H1 (cell line): ENCODE measurements around the gene PTMA. TPM values are rescaled to one million over a fixed set of nuclear protein-coding genes. Genes with fewer than 3 reads are reported as not detected.
A peak's percentile ranks its signal among the peaks of the same experiment; 100 is the strongest.
"Not testable (repeated sequence)": the region's sequence is repeated elsewhere in the genome, so short reads cannot be mapped to it uniquely, and the experiment has no call there.

Source experiments
- CTCF ChIA-PET: fragments of 300-600 bp; sonication (Branson Sonifier 250); formaldehyde crosslinking; loops from one replicate; lab custom pipeline; 2021; ENCODE audit not compliant: partially characterized antibody; lab: Charles Lee
- POLR2A ChIA-PET: fragments of 300-600 bp; sonication (Branson Sonifier 250); formaldehyde crosslinking; loops from one replicate; lab custom pipeline; 2021; ENCODE audit warnings: inconsistent platforms; ENCODE audit not compliant: partially characterized antibody; lab: Charles Lee
- DNase-seq, 2 experiments: peaks; one replicate each; pipeline versions ENCODE4 v3.0.0 to v3.0.0-alpha.2; 2010 to 2022; ENCODE audit warnings: low spot score in 2 of 2, low read depth in 1 of 2, mixed read lengths in 1 of 2
- FAIRE-seq: peaks from 2 replicates; lab custom pipeline; 2011; peaks lifted over from hg19 to GRCh38; lab: Jason Lieb, UNC
- H2AFZ ChIP-seq: 2 replicates; pipeline ENCODE4 v1.8.1; 2012; ENCODE audit warnings: low read length, inconsistent platforms
- H2AK5ac ChIP-seq: 2 replicates; pipeline ENCODE4 v1.6.1; 2013; ENCODE audit warnings: low read depth, low read length
- H2BK120ac ChIP-seq: replicated peaks from 2 replicates; pipeline ENCODE3; 2013; ENCODE audit warnings: low read depth, low read length, inconsistent platforms
- H2BK12ac ChIP-seq: 2 replicates; pipeline ENCODE4 v1.6.1; 2013; ENCODE audit warnings: low read depth, low read length
- H2BK15ac ChIP-seq: 2 replicates; pipeline ENCODE4 v1.6.1; 2013; ENCODE audit warnings: low read length
- H2BK20ac ChIP-seq: 2 replicates; pipeline ENCODE4 v1.6.1; 2013; ENCODE audit warnings: low read length
- H2BK5ac ChIP-seq: 2 replicates; pipeline ENCODE4 v1.6.1; 2013; ENCODE audit warnings: low read depth, low read length
- H3K14ac ChIP-seq: 2 replicates; pipeline ENCODE4 v1.6.1; 2013; ENCODE audit warnings: inconsistent platforms; ENCODE audit not compliant: insufficient read length
- H3K18ac ChIP-seq: 2 replicates; pipeline ENCODE4 v1.6.1; 2013; ENCODE audit warnings: low read length; ENCODE audit errors: extremely low read depth
- H3K23ac ChIP-seq: 2 replicates; pipeline ENCODE4 v1.6.1; 2013; ENCODE audit warnings: inconsistent platforms; ENCODE audit not compliant: insufficient read length
- H3K23me2 ChIP-seq: 2 replicates; pipeline ENCODE4 v1.6.1; 2013; ENCODE audit warnings: low read depth, low read length
- H3K27ac ChIP-seq: 2 replicates; pipeline ENCODE4 v1.6.1; 2011; ENCODE audit warnings: low read depth, low read length, inconsistent platforms
- H3K27me3 ChIP-seq, 4 experiments: replicated peaks in 1 of 4; 1 replicate in 1 of 4; 2 replicates in 3 of 4; pipeline versions ENCODE4 v1.6.1 to v1.8.1; 2011 to 2013; ENCODE audit warnings: low read length in 3 of 4, mild to moderate bottlenecking in 3 of 4, inconsistent platforms in 2 of 4, mixed read lengths in 2 of 4, moderate library complexity in 1 of 4; ENCODE audit not compliant: control insufficient read depth in 3 of 4, insufficient read depth in 3 of 4; ENCODE audit errors: extremely low read depth in 1 of 4
- H3K36me3 ChIP-seq, 4 experiments: 2 replicates each; pipeline versions ENCODE4 v1.6.1 to v1.8.1; 2011 to 2013; ENCODE audit warnings: mild to moderate bottlenecking in 4 of 4, low read length in 3 of 4, moderate library complexity in 2 of 4, control low read depth in 1 of 4, inconsistent platforms in 1 of 4; ENCODE audit not compliant: insufficient read depth in 4 of 4, control insufficient read depth in 2 of 4
- H3K4ac ChIP-seq: replicated peaks from 2 replicates; pipeline ENCODE3; 2013; ENCODE audit warnings: low read length, low read depth, mixed read lengths, inconsistent platforms; ENCODE audit not compliant: insufficient read length
- H3K4me1 ChIP-seq, 4 experiments: replicated peaks in 1 of 4; 1 replicate in 1 of 4; 2 replicates in 3 of 4; pipeline versions ENCODE4 v1.6.1 to v1.8.1; 2011 to 2013; ENCODE audit warnings: low read length in 3 of 4, inconsistent platforms in 2 of 4, mixed read lengths in 1 of 4; ENCODE audit not compliant: insufficient read depth in 4 of 4, control insufficient read depth in 3 of 4
- H3K4me2 ChIP-seq, 2 experiments: 2 replicates each; pipeline versions ENCODE4 v1.6.1 to v1.8.1; 2011 to 2013; ENCODE audit warnings: low read depth in 2 of 2, low read length in 2 of 2, control low read depth in 1 of 2, inconsistent platforms in 1 of 2, mild to moderate bottlenecking in 1 of 2; ENCODE audit not compliant: insufficient read depth in 1 of 2
- H3K4me3 ChIP-seq, 4 experiments: fragments of 200-600, 300-600 bp in 1 of 4; sonication (generic), shearing (Covaris generic), sonication (Bioruptor Twin) in 1 of 4; 2 replicates each; pipeline versions ENCODE4 v1.5.1 to v1.8.1; 2011 to 2016; ENCODE audit warnings: low read length in 4 of 4, low read depth in 3 of 4, control low read depth in 2 of 4, inconsistent platforms in 2 of 4, mild to moderate bottlenecking in 2 of 4, mixed read lengths in 1 of 4, moderate library complexity in 1 of 4; ENCODE audit not compliant: insufficient read depth in 2 of 4; ENCODE audit errors: extremely low read depth in 1 of 4
- H3K56ac ChIP-seq: replicated peaks from 2 replicates; pipeline ENCODE3; 2013; ENCODE audit warnings: low read depth, mild to moderate bottlenecking, mixed read lengths, low read length, inconsistent platforms; ENCODE audit not compliant: insufficient read length
- H3K79me1 ChIP-seq: 2 replicates; pipeline ENCODE4 v1.6.1; 2013; ENCODE audit warnings: low read depth, low read length, control low read depth
- H3K79me2 ChIP-seq, 2 experiments: 2 replicates each; pipeline versions ENCODE4 v1.6.1 to v1.8.1; 2012 to 2013; ENCODE audit warnings: low read length in 2 of 2, mild to moderate bottlenecking in 2 of 2, inconsistent platforms in 1 of 2; ENCODE audit not compliant: insufficient read depth in 2 of 2, control insufficient read depth in 1 of 2
- H3K9ac ChIP-seq, 4 experiments: replicated peaks in 1 of 4; 1 replicate in 1 of 4; 2 replicates in 3 of 4; pipeline versions ENCODE4 v1.6.1 to v1.8.1; 2011 to 2013; ENCODE audit warnings: low read depth in 3 of 4, low read length in 3 of 4, control low read depth in 2 of 4, mild to moderate bottlenecking in 2 of 4, moderate library complexity in 2 of 4, inconsistent platforms in 1 of 4; ENCODE audit errors: extremely low read depth in 1 of 4
- H3K9me3 ChIP-seq, 2 experiments: 2 replicates each; pipeline versions ENCODE4 v1.6.1 to v1.8.1; 2012 to 2013; ENCODE audit warnings: mild to moderate bottlenecking in 2 of 2, moderate library complexity in 2 of 2, control low read depth in 1 of 2, inconsistent platforms in 1 of 2, low read depth in 1 of 2, low read length in 1 of 2, mixed read lengths in 1 of 2; ENCODE audit not compliant: insufficient read depth in 2 of 2
- H4K20me1 ChIP-seq, 2 experiments: replicated peaks in 1 of 2; 2 replicates each; pipeline versions ENCODE3 to v1.8.1; 2011 to 2013; ENCODE audit warnings: inconsistent platforms in 2 of 2, low read length in 2 of 2, mild to moderate bottlenecking in 1 of 2; ENCODE audit not compliant: insufficient read depth in 2 of 2, control insufficient read depth in 1 of 2
- H4K5ac ChIP-seq: 2 replicates; pipeline ENCODE4 v1.6.1; 2013; ENCODE audit warnings: low read length, low read depth, mixed read lengths, inconsistent platforms; ENCODE audit not compliant: insufficient read length
- H4K8ac ChIP-seq: 2 replicates; pipeline ENCODE4 v1.8.0; 2013; ENCODE audit warnings: mild to moderate bottlenecking, moderate library complexity, low read length, inconsistent platforms; ENCODE audit not compliant: insufficient read depth; ENCODE audit errors: extremely low read depth
- H4K91ac ChIP-seq: replicated peaks from 2 replicates; pipeline ENCODE3; 2013; ENCODE audit warnings: low read length, mixed read lengths, inconsistent platforms; ENCODE audit not compliant: insufficient read length
- RBBP5 ChIP-seq: IDR thresholded peaks from 2 replicates; pipeline ENCODE4 v1.7.1; 2012; ENCODE audit warnings: low read depth, mild to moderate bottlenecking, inconsistent platforms, low read length, moderate library complexity, borderline replicate concordance
- WGBS, 2 experiments: shearing (Covaris generic) in 1 of 2; methylation state at CpG; one replicate each; pipeline versions ENCODE4 v1.1.6 to v1.1.7; 2013 to 2015; ENCODE audit warnings: low lambda C conversion rate in 2 of 2, mixed read lengths in 2 of 2, inconsistent platforms in 1 of 2, low coverage in 1 of 2, missing lambda C conversion rate in 1 of 2; ENCODE audit not compliant: insufficient replicate concordance in 2 of 2, insufficient coverage in 1 of 2, insufficient read length in 1 of 2; ENCODE audit errors: extremely low coverage in 1 of 2, missing lambda C conversion rate in 1 of 2; 5-methylcytosine and 5-hydroxymethylcytosine counted together
- polyA plus RNA-seq, 7 experiments: library from polyadenylated mRNA; depleted of rRNA in 3 of 7; stranded (reverse) in 5 of 7; unstranded in 2 of 7; fragments of >200 nt in 5 of 7; fragments of 200-250 nt in 2 of 7; gene quantifications; 1 replicate in 5 of 7; 2 replicates in 1 of 7; 4 replicates in 1 of 7; pipeline versions ENCODE4 v1.2.1 to v1.2.3, GENCODE V29; 2011 to 2013; ENCODE audit warnings: missing spikeins in 2 of 7, mixed read lengths in 2 of 7
- total RNA-seq: library from RNA; stranded (reverse); fragmentation: NEBNext Ultra II Directional; extraction: Animal tissue kit (Norgen Biotek cat#: 25700); gene quantifications from 2 replicates; pipeline ENCODE4 v1.2.1, GENCODE V29; 2021

The PTMA gene
- total and polyA plus RNA-seq, 2 of the 8 experiments (the other 6 are each of a cell fraction or from before 2014, with no cell fraction given) = 683 to 2,680 TPM

DNA sequence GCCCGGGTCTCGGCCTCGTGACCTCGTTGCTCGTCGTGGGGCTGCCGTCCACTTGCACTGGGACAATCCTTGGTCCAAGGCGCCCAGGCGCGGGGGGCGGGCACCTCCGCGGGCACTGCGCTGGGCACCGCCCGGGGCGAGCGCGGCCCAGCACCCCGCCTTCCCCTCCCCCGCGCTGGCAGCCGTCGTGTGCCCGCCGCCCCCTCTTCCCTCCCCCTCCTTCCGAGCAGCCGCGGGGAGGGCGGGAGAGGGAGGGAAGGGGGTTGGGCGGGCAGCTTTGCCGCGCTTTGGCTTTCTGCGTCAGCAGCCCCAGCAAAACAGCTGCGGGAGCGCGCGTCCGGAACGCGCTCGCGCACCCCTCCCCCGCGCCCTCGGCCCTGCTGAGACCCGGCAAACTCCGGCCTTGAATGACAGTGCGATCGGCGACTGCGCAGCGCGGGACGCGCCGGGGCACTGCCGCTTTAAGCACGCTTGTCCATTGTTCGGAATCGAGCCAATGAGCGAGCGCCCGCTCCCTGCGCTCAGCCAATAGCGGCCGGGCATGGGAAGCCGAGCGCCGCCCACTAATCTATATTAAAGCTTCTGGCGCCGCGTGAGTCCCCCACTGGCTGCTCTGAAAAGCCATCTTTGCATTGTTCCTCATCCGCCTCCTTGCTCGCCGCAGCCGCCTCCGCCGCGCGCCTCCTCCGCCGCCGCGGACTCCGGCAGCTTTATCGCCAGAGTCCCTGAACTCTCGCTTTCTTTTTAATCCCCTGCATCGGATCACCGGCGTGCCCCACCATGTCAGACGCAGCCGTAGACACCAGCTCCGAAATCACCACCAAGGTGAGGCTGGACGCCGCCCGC lies at the start of gene PTMA (continued):
- peak; percentile 29; the same call in 1 of the 2 replicates for TF ChIP-seq RBBP5

DNA sequence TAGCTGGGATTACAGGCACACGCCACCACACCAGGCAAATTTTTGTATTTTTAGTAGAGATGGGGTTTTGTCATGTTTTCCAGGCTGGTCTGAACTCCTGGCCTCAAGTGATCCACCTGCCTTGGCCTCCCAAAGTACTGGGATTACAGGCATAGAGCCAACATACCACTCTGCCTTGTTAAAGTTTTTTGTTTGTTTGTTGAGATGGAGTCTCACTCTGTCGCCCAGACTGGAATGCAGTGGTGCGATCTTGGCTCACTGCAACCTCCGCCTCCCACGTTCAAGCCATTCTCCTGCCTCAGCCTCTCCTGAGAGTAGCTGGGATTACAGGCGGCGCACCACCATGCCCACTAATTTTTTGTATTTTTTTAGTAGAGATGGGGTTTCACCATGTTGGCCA lies 48.3 kb upstream of the PTMA start:
- H2BK15ac ChIP-seq, FAIRE-seq, H3K4me2 ChIP-seq, H3K79me2 ChIP-seq, H4K91ac ChIP-seq, H3K27ac ChIP-seq, H3K18ac ChIP-seq, H4K20me1 ChIP-seq, H4K5ac ChIP-seq, H3K23ac ChIP-seq, H3K36me3 ChIP-seq, H4K8ac ChIP-seq, DNase-seq, H2BK12ac ChIP-seq, H3K9me3 ChIP-seq, H3K79me1 ChIP-seq, H3K4ac ChIP-seq, H2BK5ac ChIP-seq, H3K4me3 ChIP-seq, H3K9ac ChIP-seq, H3K23me2 ChIP-seq, H2AK5ac ChIP-seq, H2BK20ac ChIP-seq, H3K56ac ChIP-seq, H2BK120ac ChIP-seq, H3K14ac ChIP-seq, H2AFZ ChIP-seq: not testable (repeated sequence)
- Histone ChIP-seq H3K4me1 (peaks cover 6 to 23% (median 10%) of the 10 kb centered on the region in 4 experiments), H3K27me3 (peaks cover 0 to 10% (median 3%) of the 10 kb centered on the region in 4 experiments; a peak in 5 of 7 replicates)
- WGBS, 2 experiments = 99% methylated on average over 7 of the region's 7 CpGs; no CpG with 5 or more reads in 1 of the 2 experiments
- ChIA-PET CTCF (interaction anchor here (0.7 to 11.3 kb wide), 6 partner anchors 7 to 249 kb away, joined by 3 to 148 read pairs (median 3); no protein-coding TSS in a partner anchor), POLR2A (interaction anchor here (1.2 to 5.5 kb wide), 5 partner anchors 37 to 54 kb away, joined by 3 to 42 read pairs (median 9); no protein-coding TSS in a partner anchor)
